H9 (cell line): ENCODE results near the gene C2orf72. TPM values are rescaled to one million over a fixed set of nuclear protein-coding genes. Genes with fewer than 3 reads are reported as not detected.

ENCODE experiments used
- DNase-seq: peaks from one replicate; pipeline ENCODE4 v3.0.0-alpha.2; 2017
- H2AFZ ChIP-seq: one replicate; pipeline ENCODE4 v1.6.1; 2013; ENCODE audit warnings: mild to moderate bottlenecking, low read length, control low read depth, moderate library complexity
- H2AK5ac ChIP-seq: 2 replicates; pipeline ENCODE4 v1.6.1; 2013; ENCODE audit warnings: low read length, control low read depth, mixed read lengths; ENCODE audit not compliant: insufficient read length
- H2BK120ac ChIP-seq: one replicate; pipeline ENCODE4 v1.6.1; 2013; ENCODE audit warnings: low read depth, mild to moderate bottlenecking, low read length, control low read depth, inconsistent platforms; ENCODE audit not compliant: poor library complexity, severe bottlenecking
- H2BK12ac ChIP-seq: 2 replicates; pipeline ENCODE4 v1.6.1; 2013; ENCODE audit warnings: low read length, control low read depth, mixed read lengths, low read depth; ENCODE audit not compliant: insufficient read length
- H2BK15ac ChIP-seq: 2 replicates; pipeline ENCODE4 v1.6.1; 2013; ENCODE audit warnings: low read depth, low read length, control low read depth
- H2BK20ac ChIP-seq: one replicate; pipeline ENCODE4 v1.6.1; 2013; ENCODE audit warnings: low read depth, mild to moderate bottlenecking, low read length, control low read depth, inconsistent platforms; ENCODE audit not compliant: poor library complexity, severe bottlenecking
- H2BK5ac ChIP-seq: 2 replicates; pipeline ENCODE4 v1.6.1; 2013; ENCODE audit warnings: low read length, control low read depth, mixed read lengths; ENCODE audit not compliant: insufficient read length
- H3K14ac ChIP-seq: 2 replicates; pipeline ENCODE4 v1.6.1; 2013; ENCODE audit warnings: low read length, control low read depth; ENCODE audit not compliant: insufficient read depth
- H3K18ac ChIP-seq: 2 replicates; pipeline ENCODE4 v1.6.1; 2013; ENCODE audit warnings: low read depth, mild to moderate bottlenecking, mixed read lengths, low read length, control low read depth; ENCODE audit not compliant: insufficient read length
- H3K23ac ChIP-seq: 2 replicates; pipeline ENCODE4 v1.6.1; 2013; ENCODE audit warnings: low read length, control low read depth, mixed read lengths, low read depth; ENCODE audit not compliant: insufficient read length
- H3K23me2 ChIP-seq: 2 replicates; pipeline ENCODE4 v1.6.1; 2013; ENCODE audit warnings: low read depth, mild to moderate bottlenecking, mixed read lengths, low read length, control low read depth; ENCODE audit not compliant: insufficient read length, poor library complexity, severe bottlenecking
- H3K27ac ChIP-seq: 2 replicates; pipeline ENCODE4 v1.5.1; 2013; ENCODE audit warnings: low read length, control low read depth, mixed read lengths, low read depth; ENCODE audit not compliant: insufficient read length
- H3K27me3 ChIP-seq: 2 replicates; pipeline ENCODE4 v1.6.1; 2013; ENCODE audit warnings: low read length, control low read depth, inconsistent platforms; ENCODE audit not compliant: insufficient read depth
- H3K4ac ChIP-seq: 2 replicates; pipeline ENCODE4 v1.6.1; 2013; ENCODE audit warnings: low read depth, mild to moderate bottlenecking, control low read depth, inconsistent platforms, low read length, moderate library complexity
- H3K4me1 ChIP-seq: 2 replicates; pipeline ENCODE4 v1.6.1; 2013; ENCODE audit warnings: low read length, control low read depth, inconsistent platforms; ENCODE audit not compliant: insufficient read depth
- H3K4me2 ChIP-seq: 2 replicates; pipeline ENCODE4 v1.6.1; 2013; ENCODE audit warnings: low read length, control low read depth, mixed read lengths; ENCODE audit not compliant: insufficient read length, insufficient read depth
- H3K56ac ChIP-seq: 2 replicates; pipeline ENCODE4 v1.6.1; 2013; ENCODE audit warnings: low read depth, mild to moderate bottlenecking, mixed read lengths, low read length, control low read depth; ENCODE audit not compliant: insufficient read length
- H3K79me1 ChIP-seq: 2 replicates; pipeline ENCODE4 v1.6.1; 2013; ENCODE audit warnings: low read depth, mild to moderate bottlenecking, moderate library complexity, low read length, control low read depth, inconsistent platforms; ENCODE audit not compliant: insufficient read depth, poor library complexity, severe bottlenecking
- H3K79me2 ChIP-seq: 2 replicates; pipeline ENCODE4 v1.6.1; 2013; ENCODE audit warnings: low read length, control low read depth, inconsistent platforms; ENCODE audit not compliant: insufficient read depth
- H3K9ac ChIP-seq: 2 replicates; pipeline ENCODE4 v1.6.1; 2013; ENCODE audit warnings: low read length, control low read depth, mixed read lengths; ENCODE audit not compliant: insufficient read length; ENCODE audit errors: extremely low read depth
- H3K9me3 ChIP-seq: one replicate; pipeline ENCODE4 v1.6.1; 2013; ENCODE audit warnings: low read depth, low read length, inconsistent platforms; ENCODE audit not compliant: control insufficient read depth
- H3T11ph ChIP-seq: one replicate; pipeline ENCODE4 v1.6.1; 2013; ENCODE audit warnings: mild to moderate bottlenecking, low read length, control low read depth, inconsistent platforms
- H4K20me1 ChIP-seq: one replicate; pipeline ENCODE4 v1.6.1; 2013; ENCODE audit not compliant: control insufficient read depth, insufficient read length, insufficient read depth
- H4K5ac ChIP-seq: 2 replicates; pipeline ENCODE4 v1.6.1; 2013; ENCODE audit warnings: low read depth, mild to moderate bottlenecking, mixed read lengths, low read length, control low read depth; ENCODE audit not compliant: insufficient read length
- H4K8ac ChIP-seq: replicated peaks from 2 replicates; pipeline ENCODE4 v1.6.1; 2013; ENCODE audit warnings: low read length, control low read depth, mixed read lengths, low read depth; ENCODE audit not compliant: insufficient read length
- H4K91ac ChIP-seq: 2 replicates; pipeline ENCODE4 v1.6.1; 2013; ENCODE audit warnings: low read depth, mild to moderate bottlenecking, moderate library complexity, mixed read lengths, low read length, control low read depth; ENCODE audit not compliant: insufficient read length
- H3K27ac Mint-ChIP-seq, 3 experiments: 2 replicates in 2 of 3; 3 replicates in 1 of 3; pipeline ENCODE4 v1.8.0; 2020 to 2021; ENCODE audit warnings: mixed read lengths in 3 of 3, mild to moderate bottlenecking in 1 of 3, moderate library complexity in 1 of 3
- H3K27me3 Mint-ChIP-seq: 2 replicates; pipeline ENCODE4 v1.8.0; 2021; ENCODE audit warnings: low read depth, mild to moderate bottlenecking, moderate library complexity, mixed read lengths
- H3K36me3 Mint-ChIP-seq, 3 experiments: 2 replicates in 2 of 3; 3 replicates in 1 of 3; pipeline ENCODE4 v1.8.0; 2020 to 2021; ENCODE audit warnings: low read depth in 3 of 3, mixed read lengths in 3 of 3; ENCODE audit not compliant: insufficient read depth in 1 of 3
- H3K4me1 Mint-ChIP-seq, 2 experiments: 2 replicates each; pipeline ENCODE4 v1.8.0; 2020; ENCODE audit warnings: mixed read lengths in 2 of 2
- H3K4me3 Mint-ChIP-seq, 2 experiments: 2 replicates in 1 of 2; 3 replicates in 1 of 2; pipeline ENCODE4 v1.8.0; 2020 to 2021; ENCODE audit warnings: mild to moderate bottlenecking in 2 of 2, mixed read lengths in 2 of 2, moderate library complexity in 1 of 2
- H3K9me3 Mint-ChIP-seq, 2 experiments: 2 replicates in 1 of 2; 3 replicates in 1 of 2; pipeline ENCODE4 v1.8.0; 2020; ENCODE audit warnings: mild to moderate bottlenecking in 2 of 2, mixed read lengths in 2 of 2, moderate library complexity in 1 of 2
- CTCF ChIP-seq: fragments of 200-600 bp; sonication (generic); conservative IDR thresholded peaks from 3 replicates; pipeline ENCODE4 v1.8.0; 2021; ENCODE audit warnings: antibody characterized with exemption, mild to moderate bottlenecking
- WGBS: extraction: QIAGEN DNeasy Blood & Tissue Kit; methylation state at CpG from one replicate; pipeline ENCODE4 v1.1.7; 2013; ENCODE audit warnings: missing lambda C conversion rate, low lambda C conversion rate, mixed read lengths; ENCODE audit not compliant: insufficient read length; ENCODE audit errors: extremely low coverage; 5-methylcytosine and 5-hydroxymethylcytosine counted together
- total RNA-seq: library from RNA; stranded (reverse); gene quantifications from 2 replicates; pipeline ENCODE4 v1.2.1, GENCODE V29; 2021

Gene C2orf72
- total RNA-seq, 1 experiment from 2014 or later: 1.0 TPM

- no CpG with 5 or more reads among the region's 4 CpGs for WGBS
- no peak overlapping the region for H2BK20ac ChIP-seq
- H4K8ac ChIP-seq: no peak overlapping the region
- no peak for DNase-seq
- H2BK120ac ChIP-seq: no peak overlapping the region
- no peak overlapping the region for H3K4me2 ChIP-seq
- H3T11ph ChIP-seq: no peak overlapping the region
- H3K18ac ChIP-seq: no peak overlapping the region
- H2BK12ac ChIP-seq: no peak overlapping the region
- no peak overlapping the region for H3K14ac ChIP-seq
- no peak overlapping the region for H3K56ac ChIP-seq
- no peak overlapping the region for H3K27ac ChIP-seq
- H4K91ac ChIP-seq: no peak overlapping the region
- no peaks in the 10 kb centered on the region for H3K4me1 ChIP-seq
- H4K20me1 ChIP-seq: no peaks in the 10 kb centered on the region
- H3K27me3 ChIP-seq: no peaks in the 10 kb centered on the region
- Mint-ChIP-seq H3K4me1 (no peaks in the 10 kb centered on the region), H3K36me3 (peaks cover 43 to 83% (median 57%) of the 10 kb centered on the region in 3 experiments; a peak in 6 of 7 replicates), H3K27me3 (no peaks in the 10 kb centered on the region), H3K9me3 (no peaks in the 10 kb centered on the region), H3K27ac (no peak overlapping the region), H3K4me3 (no peak overlapping the region)
- H3K23me2 ChIP-seq: no peaks in the 10 kb centered on the region
- no peak overlapping the region for H2BK5ac ChIP-seq
- no peak overlapping the region for H2BK15ac ChIP-seq
- no peak overlapping the region for H3K4ac ChIP-seq
- no peak overlapping the region for H3K9ac ChIP-seq
- H3K79me2 ChIP-seq: no peaks in the 10 kb centered on the region
- H3K9me3 ChIP-seq: no peaks in the 10 kb centered on the region
- no peak overlapping the region for H2AFZ ChIP-seq
- no peak overlapping the region for H4K5ac ChIP-seq
- H3K23ac ChIP-seq: no peak overlapping the region
- TF ChIP-seq CTCF: no peak
- H2AK5ac ChIP-seq: no peak overlapping the region
- no peaks in the 10 kb centered on the region for H3K79me1 ChIP-seq
Observed at GRCh38 chr2:231088754-231089153, 51.4 kb downstream of the C2orf72 start.
